Midbrain (tissue), 1 donor: ENCODE data around the gene NYNRIN.

Source experiments
- DNase-seq: peaks from one replicate; lab custom pipeline; 2025; lab: John Stamatoyannopoulos, UW

NYNRIN gene

DNA sequence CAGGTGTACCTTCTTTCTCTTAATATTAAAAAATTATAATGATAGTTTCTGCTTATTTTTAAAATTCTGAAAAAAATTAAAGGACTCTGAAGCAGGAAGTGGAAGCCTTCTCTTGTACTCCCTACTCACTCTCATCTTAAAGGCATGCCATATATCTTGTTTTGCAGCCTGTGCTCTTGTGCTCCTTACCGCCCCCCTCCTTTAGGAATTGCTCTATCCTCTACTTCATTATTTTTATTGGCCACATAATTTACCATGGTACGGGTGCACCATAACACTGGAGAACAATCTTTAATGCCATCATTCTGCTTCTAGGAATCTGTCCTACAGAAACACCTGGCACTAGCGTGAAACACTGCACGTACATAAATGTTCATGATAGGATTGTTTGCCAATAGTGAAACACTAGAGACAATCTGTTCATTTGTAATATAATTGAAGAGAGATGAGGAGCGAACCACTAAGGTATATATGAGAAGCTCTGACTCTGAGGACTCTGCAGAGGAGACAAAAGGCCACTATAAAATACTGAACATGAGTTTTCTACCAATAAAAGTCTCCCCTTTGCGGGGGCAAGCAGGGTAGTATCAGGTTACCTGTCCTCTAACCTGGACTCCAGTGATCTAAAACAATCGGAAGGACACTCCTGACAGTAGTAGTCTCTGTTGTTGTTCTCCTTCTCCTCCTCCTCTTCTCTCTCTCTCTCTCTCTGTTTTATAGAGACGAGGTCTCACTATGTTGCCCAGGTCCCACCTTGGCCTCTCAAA lies 6.3 kb upstream of the NYNRIN start:
- DNase-seq = no peak

- DNase-seq = no peak
Observed at GRCh38 chr14:24394275-24394674, 4.5 kb upstream of the NYNRIN start.

DNA sequence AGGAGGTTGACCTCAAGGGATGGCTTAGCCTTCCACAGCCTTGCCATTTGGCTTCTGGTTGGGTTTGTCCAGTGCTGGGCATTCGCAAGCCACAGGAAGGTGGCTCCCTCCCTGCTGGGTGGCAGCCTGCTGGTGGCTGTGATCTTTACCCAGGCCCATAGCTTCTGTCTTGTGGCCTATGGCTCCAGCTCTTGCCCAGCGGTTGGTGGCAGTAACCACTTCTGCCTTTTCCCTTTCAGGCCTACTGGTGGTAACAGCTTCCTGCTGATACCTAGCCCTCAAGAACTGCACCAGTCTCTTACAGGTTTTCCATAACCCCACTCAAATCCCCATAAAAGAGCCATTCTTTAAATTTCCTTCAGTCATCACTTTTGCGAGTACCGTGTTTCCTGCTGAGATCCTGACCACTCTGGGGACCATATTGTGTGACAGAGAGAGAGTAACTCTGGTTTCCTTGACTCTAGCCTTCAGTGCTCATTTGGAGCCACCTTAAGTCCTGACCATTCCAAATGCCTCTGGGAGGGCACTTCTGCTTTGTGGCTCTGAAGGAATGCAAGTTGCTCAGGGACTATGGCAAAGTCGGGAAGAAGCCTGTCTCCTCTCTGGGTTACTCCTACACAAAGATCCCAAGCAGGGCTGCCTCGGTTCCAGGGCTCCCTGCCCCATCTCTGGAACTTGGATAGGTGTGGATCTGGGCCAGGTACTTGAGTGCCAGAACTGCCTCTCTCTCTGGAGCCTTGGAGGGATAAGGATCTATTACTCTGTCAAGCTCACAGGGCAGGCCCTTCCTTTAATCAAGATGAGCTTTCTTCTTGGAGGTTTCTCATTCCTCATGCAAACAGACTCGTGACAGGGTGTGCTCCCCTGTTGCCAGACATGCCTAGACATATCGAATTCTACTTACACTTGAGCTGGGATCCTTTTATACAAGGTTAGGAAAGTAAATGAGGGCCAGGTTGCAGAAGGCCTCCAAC lies 2.9 kb upstream of the NYNRIN start:
- no peak for DNase-seq

GRCh38 chr14:24397639-24398292 lies 1.0 kb upstream of the NYNRIN start:
- no peak for DNase-seq

- DNase-seq = no peak
Observed at GRCh38 chr14:24398293-24398652, 530 bp upstream of the NYNRIN start.

GRCh38 chr14:24399447-24399822 lies 632 bp downstream of the NYNRIN start:
- DNase-seq = no peak

DNA sequence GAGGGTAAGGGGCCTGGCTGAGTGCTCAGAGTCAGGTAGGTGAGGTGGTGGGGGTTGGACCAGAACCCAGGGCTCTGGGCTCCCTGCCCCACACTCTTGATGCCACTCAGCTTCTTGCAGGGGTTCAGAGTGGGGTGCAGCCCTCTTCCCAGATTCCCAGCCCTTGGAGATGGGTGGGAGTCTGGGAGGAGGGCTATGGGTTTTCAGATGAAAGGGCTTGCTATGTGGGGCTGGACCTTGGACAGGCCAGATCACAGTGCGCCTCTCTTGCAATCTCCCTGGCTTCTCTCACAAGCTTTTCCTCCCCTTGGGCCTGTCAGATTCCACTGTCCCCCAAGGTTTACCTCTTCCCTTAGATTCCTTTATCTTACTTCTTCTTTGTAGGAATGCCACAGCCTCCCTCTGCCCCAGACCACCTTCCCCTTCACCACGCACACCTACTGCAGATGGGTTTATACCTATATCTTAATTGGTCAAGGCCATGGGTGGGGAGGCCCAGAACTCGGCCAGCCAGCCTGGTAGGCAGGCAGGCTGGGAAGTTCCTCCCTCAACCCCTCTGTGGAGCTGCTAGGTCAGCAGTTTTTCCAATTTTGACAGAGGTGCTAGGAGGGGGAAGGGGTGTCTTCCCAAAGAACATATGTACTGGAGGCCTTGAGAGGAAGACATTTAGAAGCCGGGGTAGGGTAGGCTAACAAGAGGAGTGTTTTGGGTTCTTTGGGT lies 1.4 kb downstream of the NYNRIN start:
- DNase-seq = peak; percentile 32

- DNase-seq = no peak
Observed at GRCh38 chr14:24401810-24402702, 3.3 kb downstream of the NYNRIN start.

DNA sequence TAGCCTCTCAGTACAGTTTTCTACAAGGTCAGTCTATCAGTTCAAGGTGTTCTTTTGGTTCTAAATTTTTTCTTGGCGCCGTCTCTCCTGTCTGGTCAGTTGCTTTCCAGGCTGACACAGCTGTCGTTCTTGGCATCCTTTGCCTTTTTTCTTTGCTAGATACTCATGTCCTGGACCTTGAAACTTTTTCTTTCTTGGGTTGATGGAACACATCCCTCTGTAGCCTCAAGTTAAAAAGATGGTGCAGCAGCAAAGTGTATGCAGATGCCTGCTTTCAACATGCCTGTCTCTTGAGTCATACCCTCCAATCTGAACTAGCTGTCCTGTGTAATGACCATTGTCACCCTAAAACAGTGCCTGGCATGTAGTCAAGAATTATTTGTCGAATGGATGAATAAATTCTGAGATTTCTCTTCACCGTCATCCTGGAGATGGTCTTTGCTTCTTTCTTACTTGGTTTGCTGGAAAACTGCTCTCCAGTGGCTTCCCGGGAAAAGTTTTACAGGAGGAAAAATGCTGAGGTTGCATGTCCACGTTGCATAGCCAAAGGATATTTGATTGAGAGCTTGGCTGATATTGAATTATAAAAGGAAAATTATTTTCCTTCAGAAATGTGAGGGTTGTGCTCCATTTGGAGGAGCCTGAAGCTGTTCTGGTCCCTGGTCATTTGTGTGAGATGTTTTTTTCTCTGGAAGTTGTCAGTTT lies 4.6 kb downstream of the NYNRIN start:
- no peak for DNase-seq

- DNase-seq = no peak
Observed at GRCh38 chr14:24404814-24405213, 6.0 kb downstream of the NYNRIN start.

GRCh38 chr14:24406416-24406815 lies 7.6 kb downstream of the NYNRIN start:
- no peak for DNase-seq

- no peak for DNase-seq
Observed at GRCh38 chr14:24407608-24408325, 9.0 kb downstream of the NYNRIN start.

DNA sequence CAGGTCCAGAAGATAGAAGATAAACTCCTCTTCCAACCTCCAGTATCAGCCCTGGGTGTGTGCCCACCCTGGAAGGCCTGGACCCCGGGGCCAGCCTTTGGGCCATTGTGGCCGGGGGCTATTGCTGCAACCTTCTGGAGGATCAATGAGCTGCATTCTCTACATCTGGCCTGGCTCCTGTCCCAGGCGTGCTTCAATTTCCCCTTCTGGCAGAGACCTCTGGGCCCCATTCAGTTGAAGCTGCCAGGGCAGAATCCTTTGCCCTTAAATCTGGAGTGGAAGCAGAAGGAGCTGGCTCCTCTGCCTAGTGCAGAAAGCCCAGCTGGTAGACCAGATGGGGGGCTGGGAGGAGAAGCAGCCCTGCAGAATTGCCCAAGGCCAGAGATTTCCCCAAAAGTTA lies 10.0 kb downstream of the NYNRIN start:
- no peak for DNase-seq

- DNase-seq = no peak
Observed at GRCh38 chr14:24409192-24409591, 10.4 kb downstream of the NYNRIN start.

- DNase-seq = no peak
Observed at GRCh38 chr14:24409956-24410355, 11.2 kb downstream of the NYNRIN start.

DNA sequence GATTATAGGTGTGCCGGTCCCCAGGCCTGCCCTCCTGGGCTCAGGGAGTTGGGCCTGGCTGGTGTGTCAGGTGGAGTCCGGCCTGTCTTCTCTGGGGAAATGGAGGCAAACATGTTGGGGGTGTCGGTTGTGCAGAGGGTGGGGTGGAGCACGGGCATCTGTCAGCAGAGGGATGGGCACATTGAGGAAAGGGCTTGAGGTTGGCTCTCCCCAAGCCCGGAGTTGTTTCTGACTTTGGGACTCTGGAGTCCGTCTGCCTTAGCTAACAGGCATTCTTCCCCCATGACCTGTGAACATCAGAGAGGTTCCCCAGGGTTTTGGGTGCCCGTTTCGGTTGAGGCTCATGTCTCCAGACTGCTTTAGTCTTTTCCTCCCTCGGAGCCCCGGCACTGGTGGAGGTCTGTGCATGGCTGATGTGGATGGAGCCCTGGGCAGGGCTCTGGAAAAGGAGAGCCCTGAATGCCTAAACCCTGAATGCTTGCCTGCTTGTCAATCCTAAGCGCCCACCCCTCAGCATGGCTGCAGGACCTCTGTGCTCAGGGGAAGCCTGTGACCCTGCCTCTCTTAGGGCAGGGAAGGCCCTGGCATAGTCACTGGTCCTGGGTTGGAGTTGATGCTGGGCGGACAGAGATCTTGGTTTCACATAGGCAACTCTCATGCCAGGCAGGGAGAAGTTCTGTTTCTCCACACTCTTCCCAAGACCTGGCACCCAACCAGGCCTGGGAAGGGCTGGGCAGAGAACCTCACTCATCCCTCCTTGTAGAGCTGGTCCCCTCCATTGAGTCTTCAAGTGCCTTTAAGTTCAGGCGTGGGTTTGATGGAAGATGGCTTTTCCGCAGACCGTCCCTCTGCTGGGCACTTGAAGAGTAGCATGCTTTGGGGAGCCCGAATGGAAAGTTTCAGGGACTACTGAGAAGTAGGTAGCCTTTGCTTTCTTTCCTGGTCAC lies 12.9 kb downstream of the NYNRIN start:
- no peak for DNase-seq

- DNase-seq = no peak
Observed at GRCh38 chr14:24414077-24414476, 15.3 kb downstream of the NYNRIN start.

DNA sequence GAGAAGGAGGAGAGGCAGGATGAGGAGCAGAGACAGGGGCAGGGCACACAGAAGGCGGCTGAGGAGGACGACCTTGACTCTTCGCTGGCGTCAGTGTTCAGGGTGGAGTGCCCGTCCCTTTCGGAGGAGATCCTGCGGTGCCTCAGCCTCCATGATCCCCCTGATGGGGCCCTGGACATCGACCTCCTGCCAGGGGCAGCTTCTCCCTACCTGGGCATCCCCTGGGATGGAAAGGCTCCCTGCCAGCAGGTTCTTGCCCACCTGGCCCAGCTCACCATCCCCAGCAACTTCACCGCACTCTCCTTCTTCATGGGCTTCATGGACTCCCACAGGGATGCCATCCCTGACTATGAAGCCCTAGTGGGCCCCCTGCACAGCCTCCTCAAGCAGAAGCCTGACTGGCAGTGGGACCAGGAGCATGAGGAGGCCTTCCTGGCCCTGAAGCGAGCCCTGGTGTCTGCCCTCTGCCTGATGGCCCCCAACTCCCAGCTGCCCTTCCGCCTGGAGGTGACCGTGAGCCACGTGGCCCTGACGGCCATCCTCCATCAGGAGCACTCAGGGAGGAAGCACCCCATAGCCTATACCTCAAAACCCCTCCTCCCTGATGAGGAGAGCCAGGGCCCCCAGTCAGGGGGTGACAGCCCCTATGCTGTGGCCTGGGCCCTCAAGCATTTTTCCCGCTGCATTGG lies 16.1 kb downstream of the NYNRIN start:
- no peak for DNase-seq
